Activated CD4-positive, alpha-beta T cell treated with anti-CD3 and anti-CD28 coated beads, Interleukin-2, amount 50 U/mL, for 24 hours (primary cell): ENCODE measurements around the gene MYH6.
"Not testable (repeated sequence)": the region's sequence is repeated elsewhere in the genome, so short reads cannot be mapped to it uniquely, and the experiment has no call there.

Source experiments
- DNase-seq, 2 donors: peaks; one replicate each; pipeline ENCODE4 v3.0.0-alpha.2; 2020; ENCODE audit warnings: low read depth in 1 of 2, low spot score in 1 of 2

The MYH6 gene

GRCh38 chr14:23415821-23416778 lies 8.0 kb upstream of the MYH6 start:
- no peak for DNase-seq

DNA sequence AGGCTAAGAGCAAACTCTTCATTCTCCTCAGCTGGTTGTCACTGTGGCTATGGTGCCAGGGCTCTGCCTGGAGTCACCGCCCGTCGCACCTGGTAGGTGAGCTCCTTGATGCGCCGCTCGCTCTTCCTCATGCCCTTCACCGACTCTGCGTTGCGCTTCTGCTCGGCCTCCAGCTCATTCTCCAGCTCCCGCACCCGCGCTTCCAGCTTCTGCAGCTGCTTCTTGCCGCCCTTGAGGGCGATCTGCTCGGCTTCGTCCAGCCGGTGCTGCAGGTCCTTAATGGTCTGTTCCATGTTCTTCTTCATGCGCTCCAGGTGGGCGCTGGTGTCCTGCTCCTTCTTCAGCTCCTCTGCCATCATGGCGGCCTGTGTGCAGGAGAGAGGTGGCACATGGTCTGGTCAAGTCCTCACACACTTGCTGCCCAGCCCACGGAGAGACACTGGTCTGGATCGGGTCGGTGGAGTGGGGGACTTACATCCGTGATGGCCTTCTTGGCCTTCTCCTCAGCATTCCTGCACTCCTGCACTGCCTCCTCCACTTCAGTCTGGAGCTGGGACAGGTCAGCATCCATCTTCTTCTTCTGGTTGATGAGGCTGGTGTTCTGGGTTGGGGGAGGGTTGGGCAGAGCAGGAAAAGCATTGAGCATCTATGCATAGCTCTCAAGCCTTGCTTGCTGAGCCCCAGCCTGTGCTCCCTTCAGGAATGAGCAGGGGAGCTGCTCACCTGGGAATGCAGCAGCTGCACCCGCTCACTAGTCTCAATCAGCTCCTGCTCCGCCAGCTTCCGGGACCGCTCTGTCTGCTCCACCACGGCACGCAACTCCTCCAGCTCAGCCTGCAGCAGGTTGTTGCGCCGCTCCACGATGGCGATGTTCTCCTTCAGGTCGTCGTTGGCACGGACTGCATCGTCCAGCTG lies 7.1 kb upstream of the MYH6 start:
- DNase-seq, result no peak

- DNase-seq, result no peak
These were observed 6.2 kb upstream of the MYH6 start for GRCh38 chr14:23414254-23414653.

DNA sequence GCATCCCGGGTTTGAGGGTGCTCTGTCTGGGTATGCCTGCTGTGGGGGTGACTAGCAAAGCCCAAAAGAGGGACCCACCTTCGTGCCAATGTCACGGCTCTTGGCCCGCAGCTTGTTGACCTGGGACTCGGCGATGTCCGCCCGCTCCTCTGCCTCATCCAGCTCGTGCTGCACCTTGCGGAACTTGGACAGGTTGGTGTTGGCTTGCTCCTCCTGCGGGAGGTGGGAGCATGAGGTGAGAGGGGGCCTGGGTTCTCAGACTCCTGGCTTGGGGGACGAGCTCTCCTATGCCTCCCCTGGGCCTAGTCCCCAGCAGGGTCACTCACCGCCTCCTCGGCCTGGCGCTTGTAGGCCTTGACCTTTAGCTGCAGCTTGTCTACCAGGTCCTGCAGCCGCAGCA lies 5.6 kb upstream of the MYH6 start:
- no peak for DNase-seq

DNA sequence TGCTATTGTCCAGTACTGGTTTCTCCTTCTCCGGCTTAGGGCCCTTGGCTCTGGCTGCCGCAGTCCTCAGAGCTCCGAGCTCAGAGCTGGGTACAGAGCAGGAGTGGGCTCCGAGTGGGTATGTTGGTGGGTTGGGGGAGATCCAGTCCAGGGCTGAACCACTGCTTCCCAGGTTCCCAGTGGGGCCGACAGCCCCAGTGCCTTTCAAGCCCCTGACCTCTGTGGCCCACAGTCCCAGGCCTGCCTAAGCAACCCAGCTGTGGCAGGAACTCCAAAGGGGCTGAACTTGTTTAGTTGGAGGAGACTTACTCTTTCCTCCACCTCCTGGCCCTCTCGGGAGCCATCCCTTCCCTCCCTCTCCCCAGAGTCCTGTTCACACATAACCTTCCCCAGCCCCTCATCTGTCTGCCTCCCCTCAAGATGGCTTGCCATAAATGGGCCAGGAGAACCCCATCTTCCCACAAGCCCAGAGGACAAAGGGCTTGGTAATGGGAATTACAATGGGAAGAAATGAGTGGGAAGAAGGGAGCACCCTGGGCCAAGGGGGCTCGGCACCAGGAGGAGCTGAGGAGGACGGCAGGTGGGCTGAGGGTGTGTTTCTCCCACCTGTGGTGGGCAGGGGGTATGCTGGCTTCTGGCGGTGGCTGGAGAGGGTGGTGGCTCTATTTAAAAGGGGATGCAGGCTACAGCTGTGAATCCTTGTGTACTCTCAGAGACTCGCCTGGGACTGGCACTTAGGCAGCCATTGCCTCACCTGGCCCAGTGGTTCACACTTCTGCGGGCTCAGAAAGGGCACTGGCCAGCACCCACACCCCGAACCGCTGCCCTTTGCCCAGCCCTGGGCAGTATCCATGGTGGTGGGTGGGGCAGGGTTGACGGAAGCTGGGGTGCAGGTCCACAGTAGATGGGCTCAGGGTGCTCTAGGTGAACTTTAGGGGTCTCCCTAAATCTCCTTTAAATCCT lies 3.8 kb upstream of the MYH6 start:
- DNase-seq, result no peak

GRCh38 chr14:23409966-23410635 lies 2.0 kb upstream of the MYH6 start:
- no peak for DNase-seq

DNA sequence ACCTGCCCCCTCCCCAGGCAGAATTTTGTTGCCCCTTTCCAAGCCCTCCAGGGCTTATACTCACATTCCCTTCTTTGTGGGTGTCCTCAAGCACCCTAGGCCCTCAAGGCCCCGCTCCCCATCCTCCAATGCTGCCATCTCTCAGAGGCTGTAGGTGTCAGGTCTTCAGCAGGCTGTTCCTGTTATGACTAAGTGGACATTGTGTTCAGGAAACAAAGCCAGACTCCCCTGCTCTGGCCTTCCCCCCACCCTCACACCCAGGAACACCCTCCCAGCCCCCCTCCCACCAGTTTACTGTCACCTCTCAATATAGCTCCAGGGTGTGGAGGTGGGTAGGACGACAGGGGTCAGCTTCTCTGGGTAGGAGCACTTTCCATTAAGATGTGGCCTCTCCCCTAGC lies 1.4 kb upstream of the MYH6 start:
- DNase-seq, result no peak

- no peak for DNase-seq
These were observed 196 bp upstream of the MYH6 start for GRCh38 chr14:23408307-23408630.

- DNase-seq, result no peak
These were observed 1.2 kb downstream of the MYH6 start for GRCh38 chr14:23406725-23407355.

- DNase-seq, result no peak
These were observed 1.8 kb downstream of the MYH6 start for GRCh38 chr14:23406244-23406643.

- DNase-seq, result no peak
These were observed 2.5 kb downstream of the MYH6 start for GRCh38 chr14:23405516-23406025.

GRCh38 chr14:23405096-23405495 lies 3.0 kb downstream of the MYH6 start:
- no peak for DNase-seq

DNA sequence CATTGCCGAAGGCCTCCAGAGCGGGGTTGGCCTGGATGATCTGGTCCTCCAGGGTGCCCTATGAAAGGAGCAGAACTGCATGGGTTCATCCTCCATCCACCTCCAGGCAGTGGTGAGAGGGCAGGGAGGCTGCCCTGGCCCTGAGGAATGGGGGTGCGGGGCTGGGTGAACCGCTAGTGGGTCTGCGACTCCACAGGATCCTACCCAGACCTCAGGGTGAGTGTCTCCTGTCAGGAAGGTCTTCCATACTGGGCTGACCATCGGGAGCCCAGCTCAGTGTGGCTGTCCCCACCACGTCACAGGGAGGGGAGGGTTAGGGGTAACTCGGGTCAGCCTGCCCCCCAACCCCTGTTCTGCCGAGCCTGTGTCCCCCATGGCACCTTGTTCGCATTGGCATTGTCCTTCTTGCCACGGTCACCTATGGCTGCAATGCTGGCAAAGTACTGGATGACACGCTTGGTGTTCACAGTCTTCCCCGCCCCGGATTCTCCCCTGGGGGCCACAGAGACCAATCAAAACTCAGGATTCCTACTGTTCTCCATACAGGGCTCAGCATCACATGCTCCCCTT lies 3.7 kb downstream of the MYH6 start:
- DNase-seq, result no peak

DNA sequence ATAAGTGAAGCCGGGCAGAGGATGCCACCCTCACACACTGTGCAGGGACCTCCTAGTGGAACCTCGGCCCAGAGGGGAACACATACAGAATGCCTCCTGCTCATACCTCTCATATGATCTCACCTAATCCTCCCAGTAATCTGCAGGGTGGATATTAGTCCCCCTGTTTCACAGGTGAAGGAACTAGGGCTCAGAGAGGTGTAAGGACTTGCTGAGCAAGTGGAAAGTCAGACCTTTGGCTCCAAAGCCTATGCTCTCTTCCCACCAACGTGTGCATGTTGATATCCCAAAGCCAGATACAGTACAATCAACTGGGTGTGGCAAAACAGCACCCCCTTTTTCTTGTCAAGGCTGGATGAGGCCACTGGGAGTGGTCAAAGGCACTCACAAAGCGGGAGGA lies 4.2 kb downstream of the MYH6 start:
- DNase-seq, result no peak

GRCh38 chr14:23403139-23403438 lies 5.0 kb downstream of the MYH6 start:
- no peak for DNase-seq

DNA sequence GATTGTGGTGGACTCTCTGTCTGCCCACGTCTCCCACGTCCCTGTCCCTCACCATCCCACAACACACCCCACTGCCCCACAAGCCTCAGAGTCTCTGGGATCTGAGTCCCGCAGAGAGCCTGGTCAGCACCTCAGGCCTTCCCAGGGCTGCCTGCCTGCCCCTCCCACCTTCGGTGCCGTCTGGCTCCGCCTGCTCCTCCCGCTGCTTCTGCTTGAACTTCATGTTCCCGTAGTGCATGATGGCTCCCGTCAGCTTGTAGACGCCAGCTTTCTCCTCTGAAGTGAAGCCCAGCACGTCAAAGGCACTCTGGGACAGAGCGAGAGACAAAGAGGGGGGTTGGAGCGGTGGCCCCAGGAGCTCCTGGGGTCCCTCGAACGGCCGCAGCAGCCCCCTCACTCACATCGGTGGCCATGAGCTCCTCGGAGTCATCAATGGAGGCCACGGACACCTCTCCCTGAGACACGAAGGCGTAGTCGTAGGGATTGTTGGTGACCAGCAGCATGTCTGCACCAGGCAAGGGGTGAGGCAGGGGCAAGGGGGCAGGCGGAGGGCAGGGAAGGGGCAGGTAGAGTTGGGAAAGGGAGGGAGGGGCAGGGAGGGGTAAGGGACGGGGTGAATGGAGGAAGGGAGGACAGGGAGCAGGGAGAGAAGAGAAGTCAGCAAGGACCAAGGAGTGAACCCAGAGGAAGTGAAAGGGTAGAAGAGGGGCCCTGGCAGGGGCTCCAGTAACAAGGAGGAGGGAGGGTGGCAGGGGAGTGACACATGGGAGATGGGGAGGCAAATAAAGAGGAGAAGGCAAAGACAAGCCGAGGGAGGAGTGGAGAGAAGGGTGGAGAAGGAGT lies 5.6 kb downstream of the MYH6 start:
- no peak for DNase-seq

GRCh38 chr14:23401291-23401690 lies 6.8 kb downstream of the MYH6 start:
- DNase-seq, result no peak

GRCh38 chr14:23400496-23401149 lies 7.5 kb downstream of the MYH6 start:
- DNase-seq, result not testable (repeated sequence)
